Lower lobe of right lung (tissue), 2 donors: ENCODE data around the gene SPRR2B. TPM values are rescaled to one million over a fixed set of nuclear protein-coding genes. Genes with fewer than 3 reads are reported as not detected.

Experiments
- ATAC-seq, 2 donors: fragments of 200-7000 bp; cut with Tn5 transposase; one replicate each; pipeline ENCODE4 v1.9.1; 2020 to 2022; ENCODE audit warnings: mild to moderate bottlenecking in 2 of 2, moderate library complexity in 2 of 2
- DNase-seq: peaks from one replicate; pipeline ENCODE4 v3.0.0-alpha.2; 2020
- H3K27ac ChIP-seq: fragments of 200-600 bp; one replicate; pipeline ENCODE4 v1.8.0; 2022
- H3K27me3 ChIP-seq: fragments of 200-600 bp; one replicate; pipeline ENCODE4 v1.8.0; 2022; ENCODE audit warnings: low read depth
- H3K36me3 ChIP-seq: fragments of 200-600 bp; one replicate; pipeline ENCODE4 v1.8.0; 2022; ENCODE audit warnings: mild to moderate bottlenecking
- H3K4me1 ChIP-seq: fragments of 200-600 bp; one replicate; pipeline ENCODE4 v1.8.0; 2022
- H3K4me3 ChIP-seq: fragments of 200-600 bp; one replicate; pipeline ENCODE4 v1.8.0; 2022; ENCODE audit warnings: mild to moderate bottlenecking
- H3K9me3 ChIP-seq: fragments of 200-600 bp; one replicate; pipeline ENCODE4 v1.8.0; 2022
- CTCF ChIP-seq: fragments of 200-600 bp; IDR thresholded peaks from one replicate; pipeline ENCODE4 v1.8.0; 2022; ENCODE audit warnings: antibody characterized with exemption, mild to moderate bottlenecking
- intact Hi-C: fragments of 100-400 bp; cut with DNase I; formaldehyde crosslinking; loops from one replicate; pipeline ENCODE4 v1.11.0; 2022
- total RNA-seq: library from RNA; stranded (reverse); fragmentation: NEBNext Ultra II Directional; extraction: Animal tissue kit (Norgen Biotek cat#: 25700); gene quantifications from one replicate; pipeline ENCODE4 v1.2.1, GENCODE V29; 2021
- donor health status: DM: no; HTN: yes; CAD: no; lungs with severe emphysema.

SPRR2B gene
- total RNA-seq, 1 donor from 2014 or later, result not detected

GRCh38 chr1:153099461-153100045, 28.1 kb upstream of the SPRR2B start:
- DNase-seq (no peak), ATAC-seq (no peak)
- no peaks in the 10 kb centered on the region for H3K4me1 ChIP-seq
- H3K27me3 ChIP-seq, result no peaks in the 10 kb centered on the region
- TF ChIP-seq CTCF, result no peak
- H3K27ac ChIP-seq, result no peak overlapping the region
- no peaks in the 10 kb centered on the region for H3K36me3 ChIP-seq
- H3K9me3 ChIP-seq, result no peaks in the 10 kb centered on the region
- no peak overlapping the region for H3K4me3 ChIP-seq
- intact Hi-C loops, result no loop called here

GRCh38 chr1:153095764-153096163, 24.4 kb upstream of the SPRR2B start:
- H3K36me3 ChIP-seq, result no peaks in the 10 kb centered on the region
- DNase-seq (no peak), ATAC-seq (no peak)
- no peak for TF ChIP-seq CTCF
- H3K9me3 ChIP-seq, result no peaks in the 10 kb centered on the region
- no peak overlapping the region for H3K4me3 ChIP-seq
- no peak overlapping the region for H3K27ac ChIP-seq
- H3K27me3 ChIP-seq, result no peaks in the 10 kb centered on the region
- H3K4me1 ChIP-seq, result no peaks in the 10 kb centered on the region
- intact Hi-C loops, result no loop called here

- intact Hi-C loops, result no loop called here
- no peak for DNase-seq
- no peak within 1 kb of the TSS for H3K27ac ChIP-seq
- no peaks in the 10 kb centered on the region for H3K27me3 ChIP-seq
- no peaks in the 10 kb centered on the region for H3K9me3 ChIP-seq
- H3K4me3 ChIP-seq, result no peak within 1 kb of the TSS
- no peak for TF ChIP-seq CTCF
- H3K36me3 ChIP-seq, result no peaks in the 10 kb centered on the region
- no peak for ATAC-seq
- no peaks in the 10 kb centered on the region for H3K4me1 ChIP-seq
These were observed 23.0 kb upstream of the SPRR2B start, which contains the start of gene SPRR2E for GRCh38 chr1:153094426-153094825. TSS of gene SPRR2E (minus strand) at chr1:153094526. CDS start at chr1:153093751, 775 bp downstream.

- intact Hi-C loops, result no loop called here
- no peak overlapping the region for H3K27ac ChIP-seq
- no peak overlapping the region for H3K4me3 ChIP-seq
- no peaks in the 10 kb centered on the region for H3K4me1 ChIP-seq
- DNase-seq, result no peak
- no peaks in the 10 kb centered on the region for H3K9me3 ChIP-seq
- ATAC-seq, result no peak
- TF ChIP-seq CTCF, result no peak
- H3K27me3 ChIP-seq, result no peaks in the 10 kb centered on the region
- no peaks in the 10 kb centered on the region for H3K36me3 ChIP-seq
These were observed 16.2 kb upstream of the SPRR2B start for GRCh38 chr1:153087652-153088051.

GRCh38 chr1:153081736-153082135, 10.3 kb upstream of the SPRR2B start:
- intact Hi-C loops, result no loop called here
- Histone ChIP-seq H3K9me3 (peaks cover 4% of the 10 kb centered on the region), H3K36me3 (no peaks in the 10 kb centered on the region), H3K27ac (no peak overlapping the region), H3K4me3 (no peak overlapping the region), H3K27me3 (no peaks in the 10 kb centered on the region), H3K4me1 (no peaks in the 10 kb centered on the region)
- TF ChIP-seq CTCF, result no peak
- DNase-seq (no peak), ATAC-seq (no peak)
